A375 (cell line): ENCODE data around the gene SH3D21. TPM values are rescaled to one million over a fixed set of nuclear protein-coding genes. Genes with fewer than 3 reads are reported as not detected.

Experiments used
- total RNA-seq: library from RNA; depleted of rRNA; stranded (reverse); fragments of >200 nt; shearing (Covaris generic); gene quantifications from 2 replicates; pipeline ENCODE4 v1.2.3, GENCODE V29; 2014; rRNA removed

Gene SH3D21
- total RNA-seq, result 5.2 and 6.3 TPM in 2 replicates

DNA sequence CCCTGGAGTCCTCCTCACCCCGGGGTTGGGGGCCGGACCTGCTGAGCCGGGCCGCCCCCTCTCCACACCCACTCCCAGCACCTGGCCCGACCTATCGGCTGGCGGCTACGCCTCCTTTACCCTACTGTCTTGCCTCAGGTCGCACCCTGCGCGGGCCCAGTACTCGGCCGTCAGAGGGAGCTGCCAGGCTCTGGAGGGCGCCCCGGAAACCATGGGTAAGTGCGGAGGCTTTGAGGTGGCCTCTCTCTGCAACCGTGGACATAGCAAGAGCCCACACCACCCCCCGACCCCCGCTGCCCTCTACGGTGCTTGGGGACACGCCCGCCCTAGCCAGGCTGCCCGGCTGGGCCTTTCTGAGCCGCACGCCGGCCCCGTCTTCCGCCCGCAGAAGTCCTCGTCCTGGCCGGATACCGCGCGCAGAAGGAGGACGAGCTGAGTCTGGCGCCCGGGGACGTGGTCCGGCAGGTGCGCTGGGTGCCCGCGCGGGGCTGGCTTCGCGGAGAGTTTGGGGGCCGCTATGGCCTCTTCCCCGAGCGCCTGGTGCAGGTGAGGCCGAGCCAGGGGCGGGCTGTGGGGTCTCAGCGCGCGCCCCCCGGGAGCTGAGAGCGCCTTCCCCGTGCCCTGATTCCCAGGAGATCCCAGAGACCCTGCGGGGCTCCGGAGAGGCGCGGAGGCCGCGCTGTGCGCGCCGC is at the start of gene SH3D21:
Gene SH3D21 (plus strand): TSS at position 159 of the 692 bp plus-strand sequence. CDS start 53 bp downstream, at position 212.

DNA sequence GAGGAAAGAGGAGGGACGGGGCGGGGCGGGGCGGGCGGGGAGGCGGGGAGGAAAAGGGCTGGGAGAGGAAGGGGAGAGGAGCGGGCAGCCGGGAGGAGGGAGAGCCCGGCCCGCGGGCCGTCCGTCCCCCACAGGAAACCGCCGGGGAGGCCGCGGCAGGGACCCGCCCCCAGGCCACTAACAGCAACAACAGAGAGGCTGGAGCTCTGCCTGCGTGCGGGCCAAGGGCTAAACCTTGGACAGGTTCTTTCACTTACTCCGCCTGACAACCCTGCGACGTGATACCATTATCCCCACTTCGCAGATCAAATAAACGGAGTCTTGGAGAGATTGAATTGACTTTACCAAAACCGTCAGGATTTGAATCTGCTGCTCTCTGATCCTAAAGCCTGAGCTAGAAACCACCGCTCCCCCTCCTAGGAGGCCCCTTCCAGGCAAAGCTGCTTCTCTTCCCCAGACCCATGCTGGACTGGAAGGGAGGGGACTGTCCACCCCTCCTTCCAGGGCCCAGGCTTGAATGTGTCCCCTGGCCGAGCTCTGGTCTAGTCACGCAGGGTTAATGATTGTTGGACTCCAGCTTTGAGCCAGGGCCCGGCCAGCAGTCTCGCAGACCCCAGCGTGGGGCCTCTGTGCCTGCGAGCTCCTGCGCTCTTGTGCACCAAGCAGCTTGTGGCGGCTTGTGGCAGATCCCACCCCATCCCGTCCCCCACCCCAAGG is 17.6 kb downstream of the SH3D21 start, which contains the start of gene EVA1B:
Gene EVA1B (minus strand): TSS at position 10 of the 717 bp plus-strand sequence. CDS start 608 bp downstream, outside the sequence.

Other genes starting within 250 kb of the SH3D21 start
- 0.45 TPM in 1 of 2 replicates, not detected in the other for gene TEKT2, start 222.3 kb upstream of the SH3D21 start, total RNA-seq
- gene ADPRS, start 217.5 kb upstream of the SH3D21 start, total RNA-seq, result 53.1 and 61.6 TPM in 2 replicates
- gene COL8A2, start 181.1 kb upstream of the SH3D21 start, total RNA-seq, result 1.1 and 1.3 TPM in 2 replicates
- gene TRAPPC3, start 156.9 kb upstream of the SH3D21 start, total RNA-seq, result 62.4 and 72.7 TPM in 2 replicates
- 131 and 142 TPM in 2 replicates for gene MAP7D1, start 150.2 kb upstream of the SH3D21 start, total RNA-seq
- gene THRAP3, start 81.9 kb upstream of the SH3D21 start, total RNA-seq, result 61.2 and 61.7 TPM in 2 replicates
- gene EVA1B, start 17.3 kb downstream of the SH3D21 start, total RNA-seq, result 95.6 and 113 TPM in 2 replicates
- 22.3 and 29.4 TPM in 2 replicates for gene STK40, start 79.6 kb downstream of the SH3D21 start, total RNA-seq
- 10.7 and 18.4 TPM in 2 replicates for gene LSM10, start 91.5 kb downstream of the SH3D21 start, total RNA-seq
- 7.0 and 8.4 TPM in 2 replicates for gene OSCP1, start 144.1 kb downstream of the SH3D21 start, total RNA-seq
- gene MRPS15, start 158.0 kb downstream of the SH3D21 start, total RNA-seq, result 115 and 120 TPM in 2 replicates
- not detected in 2 replicates for gene CSF3R, start 176.5 kb downstream of the SH3D21 start, total RNA-seq